Mesenchymal stem cell (in vitro differentiated cells and primary cell): ENCODE data around the gene VPS4B.

Source experiments
- DNase-seq: peaks from one replicate; pipeline ENCODE4 v3.0.0-alpha.2; 2013
- H2AFZ ChIP-seq: one replicate; pipeline ENCODE4 v1.6.1; 2013; ENCODE audit warnings: low read depth, mild to moderate bottlenecking, control low read depth, inconsistent platforms, low read length, moderate library complexity
- H2AK5ac ChIP-seq: 2 replicates; pipeline ENCODE4 v1.6.1; 2013; ENCODE audit warnings: low read length, moderate library complexity, mild to moderate bottlenecking, inconsistent platforms; ENCODE audit not compliant: severe bottlenecking
- H2BK120ac ChIP-seq: one replicate; pipeline ENCODE4 v1.6.1; 2013; ENCODE audit warnings: low read depth, mild to moderate bottlenecking, inconsistent platforms, low read length, moderate library complexity
- H2BK12ac ChIP-seq, 2 experiments: one replicate each; pipeline ENCODE4 v1.6.1; 2013; ENCODE audit warnings: inconsistent platforms in 2 of 2, low read length in 2 of 2, mild to moderate bottlenecking in 2 of 2, moderate library complexity in 2 of 2, control low read depth in 1 of 2
- H2BK15ac ChIP-seq: one replicate; pipeline ENCODE4 v1.6.1; 2013; ENCODE audit warnings: mild to moderate bottlenecking, low read depth, inconsistent platforms; ENCODE audit not compliant: poor library complexity, severe bottlenecking
- H2BK5ac ChIP-seq: 2 replicates; pipeline ENCODE4 v1.6.1; 2013; ENCODE audit warnings: low read depth, mild to moderate bottlenecking, low read length, control low read depth, inconsistent platforms; ENCODE audit not compliant: poor library complexity, severe bottlenecking
- H3K14ac ChIP-seq, 2 experiments: one replicate each; pipeline ENCODE4 v1.6.1; 2013; ENCODE audit warnings: inconsistent platforms in 2 of 2, low read length in 2 of 2, control low read depth in 1 of 2, mild to moderate bottlenecking in 1 of 2, moderate library complexity in 1 of 2
- H3K18ac ChIP-seq, 2 experiments: one replicate each; pipeline ENCODE4 v1.6.1; 2013; ENCODE audit warnings: inconsistent platforms in 2 of 2, low read length in 2 of 2, control low read depth in 1 of 2, low read depth in 1 of 2, mild to moderate bottlenecking in 1 of 2
- H3K23ac ChIP-seq, 2 experiments: one replicate each; pipeline ENCODE4 v1.6.1; 2013; ENCODE audit warnings: inconsistent platforms in 2 of 2, low read length in 2 of 2, mild to moderate bottlenecking in 2 of 2, moderate library complexity in 2 of 2, control low read depth in 1 of 2
- H3K27ac ChIP-seq: 2 replicates; pipeline ENCODE4 v1.5.1; 2013; ENCODE audit warnings: mild to moderate bottlenecking, moderate library complexity, low read length, control low read depth, inconsistent platforms; ENCODE audit not compliant: poor library complexity, severe bottlenecking
- H3K27me3 ChIP-seq, 2 experiments: 2 replicates each; pipeline versions ENCODE4 v1.6.1 to v1.7.0; 2013; ENCODE audit warnings: low read length in 2 of 2, mild to moderate bottlenecking in 2 of 2, moderate library complexity in 2 of 2, control low read depth in 1 of 2, inconsistent platforms in 1 of 2; ENCODE audit not compliant: control insufficient read depth in 1 of 2, insufficient read depth in 1 of 2
- H3K36me3 ChIP-seq, 2 experiments: 2 replicates each; pipeline versions ENCODE4 v1.6.1 to v1.7.0; 2013; ENCODE audit warnings: low read length in 2 of 2, control low read depth in 1 of 2, inconsistent platforms in 1 of 2, low read depth in 1 of 2, mild to moderate bottlenecking in 1 of 2; ENCODE audit not compliant: insufficient read depth in 2 of 2, control insufficient read depth in 1 of 2
- H3K4ac ChIP-seq, 2 experiments: one replicate each; pipeline ENCODE4 v1.6.1; 2013; ENCODE audit warnings: inconsistent platforms in 2 of 2, low read length in 2 of 2, mild to moderate bottlenecking in 2 of 2, moderate library complexity in 2 of 2, control low read depth in 1 of 2, low read depth in 1 of 2
- H3K4me1 ChIP-seq: 2 replicates; pipeline ENCODE4 v1.6.1; 2013; ENCODE audit warnings: low read depth, low read length, control low read depth; ENCODE audit not compliant: control insufficient read depth, insufficient read depth
- H3K4me2 ChIP-seq: 2 replicates; pipeline ENCODE4 v1.6.1; 2013; ENCODE audit warnings: low read length, mild to moderate bottlenecking, inconsistent platforms; ENCODE audit not compliant: poor library complexity, severe bottlenecking
- H3K4me3 ChIP-seq, 2 experiments: 2 replicates each; pipeline versions ENCODE4 v1.5.1 to v1.7.0; 2013; ENCODE audit warnings: low read length in 2 of 2, mild to moderate bottlenecking in 2 of 2, control low read depth in 1 of 2, low read depth in 1 of 2; ENCODE audit not compliant: insufficient read depth in 1 of 2
- H3K79me1 ChIP-seq: replicated peaks from 2 replicates; pipeline ENCODE4 v1.6.1; 2013; ENCODE audit warnings: mild to moderate bottlenecking, control low read depth, low read length, inconsistent platforms; ENCODE audit not compliant: poor library complexity, severe bottlenecking
- H3K9ac ChIP-seq: 2 replicates; pipeline ENCODE4 v1.7.0; 2013; ENCODE audit warnings: mild to moderate bottlenecking, low read length, moderate library complexity
- H3K9me3 ChIP-seq: 2 replicates; pipeline ENCODE4 v1.7.0; 2013; ENCODE audit warnings: mild to moderate bottlenecking, low read length; ENCODE audit not compliant: control insufficient read depth
- H4K8ac ChIP-seq: one replicate; pipeline ENCODE4 v1.6.1; 2013; ENCODE audit warnings: inconsistent platforms, mild to moderate bottlenecking, low read length, moderate library complexity
- H4K91ac ChIP-seq: one replicate; pipeline ENCODE4 v1.6.1; 2013; ENCODE audit warnings: mild to moderate bottlenecking, low read length, inconsistent platforms
- WGBS: methylation state at CpG from one replicate; pipeline ENCODE4 v1.1.7; 2013; ENCODE audit warnings: mixed read lengths; 5-methylcytosine and 5-hydroxymethylcytosine counted together

Gene VPS4B

DNA sequence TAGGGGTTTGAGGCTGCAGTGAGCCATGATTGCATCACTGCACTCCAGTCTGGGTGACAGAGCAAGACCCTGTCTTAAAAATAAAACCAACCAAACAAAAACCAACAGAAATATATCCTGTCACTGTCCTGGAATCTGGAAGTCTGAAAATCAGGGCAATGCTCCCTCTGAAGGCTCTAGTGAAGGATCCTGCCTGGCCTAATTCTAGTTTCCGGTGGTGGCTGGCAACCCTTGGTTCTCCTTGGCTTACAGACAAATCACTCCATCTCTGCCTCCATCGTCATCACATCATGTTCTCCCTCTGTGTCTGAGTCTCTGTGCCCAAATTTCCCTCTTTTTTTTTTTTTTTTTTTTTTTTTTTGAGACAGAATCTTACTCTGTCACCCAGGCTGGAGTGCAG is 15.9 kb upstream of the VPS4B start:
- no peaks in the 10 kb centered on the region for H3K79me1 ChIP-seq
- H3K9me3 ChIP-seq: no peaks in the 10 kb centered on the region
- no peak overlapping the region for H4K91ac ChIP-seq
- no peak overlapping the region for H3K4me2 ChIP-seq
- no peak overlapping the region for H2BK120ac ChIP-seq
- H3K36me3 ChIP-seq: no peaks in the 10 kb centered on the region
- no peak overlapping the region for H4K8ac ChIP-seq
- no peak overlapping the region for H2AK5ac ChIP-seq
- DNase-seq: no peak
- no peak overlapping the region for H2BK5ac ChIP-seq
- no peak overlapping the region for H3K23ac ChIP-seq
- H2BK12ac ChIP-seq: no peak overlapping the region
- WGBS: 93% methylated on average over 2 of the region's 2 CpGs
- peaks cover 0 to 15% of the 10 kb centered on the region in 2 experiments for H3K27me3 ChIP-seq
- no peak overlapping the region for H3K4me3 ChIP-seq
- H3K4me1 ChIP-seq: no peaks in the 10 kb centered on the region
- no peak overlapping the region for H3K14ac ChIP-seq
- H2AFZ ChIP-seq: no peak overlapping the region
- H3K4ac ChIP-seq: no peak overlapping the region
- peak overlapping the region; percentile 22 for H3K9ac ChIP-seq
- H2BK15ac ChIP-seq: no peak overlapping the region
- no peak overlapping the region for H3K27ac ChIP-seq
- no peak overlapping the region for H3K18ac ChIP-seq

DNA sequence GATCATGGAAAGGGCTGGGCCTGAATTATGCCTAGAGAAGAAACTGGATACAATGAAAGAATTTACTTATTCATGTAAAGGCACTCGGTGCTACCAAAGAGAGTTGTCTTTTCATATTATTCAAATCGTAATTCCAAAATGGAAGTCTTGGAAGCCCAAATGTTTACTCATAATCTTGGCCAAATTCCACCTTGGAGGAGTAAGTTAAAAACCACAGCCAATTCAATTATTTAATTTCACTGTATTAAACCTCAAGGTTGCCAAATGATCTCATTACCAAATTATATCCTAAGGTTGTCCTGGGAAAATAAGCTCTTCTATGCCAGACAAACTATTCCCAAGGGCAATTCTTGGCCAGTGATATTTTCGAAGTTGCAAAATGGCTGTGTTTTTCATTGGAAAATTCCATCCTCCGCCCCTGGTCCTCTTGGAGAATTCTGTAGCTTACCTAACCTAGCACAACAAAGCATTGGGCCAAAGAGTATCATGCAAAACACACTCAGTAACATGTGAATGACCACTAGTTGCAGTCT is 11.1 kb upstream of the VPS4B start:
- no peak overlapping the region for H2BK5ac ChIP-seq
- H4K8ac ChIP-seq: no peak overlapping the region
- H3K36me3 ChIP-seq: no peaks in the 10 kb centered on the region
- no peak for DNase-seq
- H2BK12ac ChIP-seq: no peak overlapping the region
- H3K14ac ChIP-seq: no peak overlapping the region
- H3K79me1 ChIP-seq: no peaks in the 10 kb centered on the region
- 90% methylated on average over 4 of the region's 4 CpGs for WGBS
- H3K9me3 ChIP-seq: no peaks in the 10 kb centered on the region
- H3K23ac ChIP-seq: no peak overlapping the region
- no peak overlapping the region for H2BK15ac ChIP-seq
- H3K27ac ChIP-seq: no peak overlapping the region
- H2AK5ac ChIP-seq: no peak overlapping the region
- H4K91ac ChIP-seq: no peak overlapping the region
- no peak overlapping the region for H3K4ac ChIP-seq
- no peak overlapping the region for H3K4me2 ChIP-seq
- H3K4me1 ChIP-seq: no peaks in the 10 kb centered on the region
- H3K18ac ChIP-seq: no peak overlapping the region
- peaks cover 0 to 21% of the 10 kb centered on the region in 2 experiments for H3K27me3 ChIP-seq
- no peak overlapping the region for H2AFZ ChIP-seq
- peak overlapping the region; percentile 53 for H3K9ac ChIP-seq
- H2BK120ac ChIP-seq: no peak overlapping the region
- no peak overlapping the region for H3K4me3 ChIP-seq

DNA sequence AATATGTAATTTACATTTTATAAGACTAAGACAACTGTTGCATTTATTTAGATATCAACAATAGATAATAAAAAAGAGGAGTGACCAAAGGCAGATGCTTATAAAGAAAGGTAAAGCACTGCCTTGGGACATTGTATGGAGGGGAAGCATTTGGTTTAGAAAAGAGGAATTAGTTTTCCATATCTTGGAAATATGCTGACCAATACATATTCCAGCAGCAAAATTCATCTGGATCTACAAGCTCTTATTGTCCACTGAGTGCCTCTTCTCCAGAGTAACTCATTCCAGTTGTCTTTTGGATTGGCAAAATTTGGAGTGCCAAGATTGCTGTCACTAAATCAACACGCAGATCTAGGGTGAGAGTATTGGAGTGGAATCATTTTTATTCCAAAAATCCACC is 8.9 kb upstream of the VPS4B start:
- Histone ChIP-seq H3K18ac (no peak overlapping the region), H3K14ac (no peak overlapping the region), H3K36me3 (no peaks in the 10 kb centered on the region), H3K79me1 (no peaks in the 10 kb centered on the region), H2AFZ (no peak overlapping the region), H3K23ac (no peak overlapping the region), H3K4me3 (no peak overlapping the region), H2BK120ac (no peak overlapping the region), H3K4ac (no peak overlapping the region), H2BK5ac (no peak overlapping the region), H3K9me3 (no peaks in the 10 kb centered on the region), H4K91ac (no peak overlapping the region), H3K27me3 (peaks cover 0 to 21% of the 10 kb centered on the region in 2 experiments), H4K8ac (no peak overlapping the region), H3K27ac (no peak overlapping the region), H3K9ac (no peak overlapping the region), H2BK12ac (no peak overlapping the region), H2BK15ac (no peak overlapping the region), H3K4me2 (no peak overlapping the region), H2AK5ac (no peak overlapping the region), H3K4me1 (no peaks in the 10 kb centered on the region)
- DNase-seq: no peak
- WGBS: no CpG with 5 or more reads among the region's 1 CpG

DNA sequence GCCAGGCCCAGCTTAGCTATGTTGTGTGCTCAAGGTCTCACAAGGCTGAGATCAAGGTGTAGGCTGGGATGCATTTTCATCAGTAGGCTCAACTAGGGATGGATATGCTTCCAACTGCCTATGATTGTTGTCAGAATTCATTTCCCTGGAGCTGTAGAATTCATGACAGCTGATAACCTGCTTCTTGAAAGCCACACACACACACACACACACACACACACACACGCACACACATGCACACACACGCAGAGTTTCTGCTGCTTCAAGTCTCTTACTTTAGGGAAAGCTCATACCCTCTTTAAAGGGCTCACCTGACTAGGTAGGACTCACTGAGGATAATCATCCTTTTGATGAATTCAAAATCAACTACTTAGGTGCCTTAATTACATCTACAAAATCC is 8.2 kb upstream of the VPS4B start:
- Histone ChIP-seq H3K36me3 (no peaks in the 10 kb centered on the region), H3K4me3 (no peak overlapping the region), H4K91ac (no peak overlapping the region), H3K18ac (no peak overlapping the region), H2BK120ac (no peak overlapping the region), H3K4me1 (no peaks in the 10 kb centered on the region), H3K4me2 (no peak overlapping the region), H2AK5ac (no peak overlapping the region), H3K27ac (no peak overlapping the region), H2BK15ac (no peak overlapping the region), H2BK5ac (no peak overlapping the region), H4K8ac (no peak overlapping the region), H2AFZ (no peak overlapping the region), H3K27me3 (peaks cover 0 to 20% of the 10 kb centered on the region in 2 experiments), H3K79me1 (no peaks in the 10 kb centered on the region), H3K23ac (no peak overlapping the region), H3K4ac (no peak overlapping the region), H3K9me3 (no peaks in the 10 kb centered on the region), H2BK12ac (no peak overlapping the region), H3K14ac (no peak overlapping the region), H3K9ac (no peak overlapping the region)
- WGBS: 82% methylated on average over 2 of the region's 2 CpGs
- no peak for DNase-seq
